ENCODE measurements around the gene AEBP1. TPM values are rescaled to one million over a fixed set of nuclear protein-coding genes. Genes with fewer than 3 reads are reported as not detected.

The AEBP1 gene
- total RNA-seq, 2 donors from 2014 or later, result 39.2 to 51.9 TPM

GRCh38 chr7:44099669-44100068, 4.5 kb upstream of the AEBP1 start:
- no peak overlapping the region for H3K4me3 ChIP-seq
- H3K27ac ChIP-seq, result no peak overlapping the region
- H3K4me1 ChIP-seq, result peaks cover 5% of the 10 kb centered on the region
- no peaks in the 10 kb centered on the region for H3K9me3 ChIP-seq
- ATAC-seq (no peak), DNase-seq (no peak)
- intact Hi-C loops (cut with DNase I), result no loop called here
- WGBS, 2 donors, result 67 to 75% methylated on average over 4 of the region's 4 CpGs
- no peak for TF ChIP-seq CTCF (IDR thresholded peaks at IDR 0.05)
- no peak for TF ChIP-seq POLR2A (IDR thresholded peaks at IDR 0.05)
- H3K36me3 ChIP-seq (replicated peaks in 1 of 2; ENCODE audit: insufficient read depth in 1 of 2, low read depth in 2 of 2), result no peaks in the 10 kb centered on the region
- peaks cover 0 to 5% of the 10 kb centered on the region in 2 donors for H3K27me3 ChIP-seq

GRCh38 chr7:44100458-44101302, 3.5 kb upstream of the AEBP1 start:
- Histone ChIP-seq H3K27ac (peak overlapping the region in 1 of 4 donors; percentile 36), H3K27me3 (peaks cover 0 to 7% of the 10 kb centered on the region in 2 donors), H3K9me3 (no peaks in the 10 kb centered on the region), H3K4me1 (peaks cover 7% of the 10 kb centered on the region), H3K36me3 (replicated peaks in 1 of 2; ENCODE audit: insufficient read depth in 1 of 2, low read depth in 2 of 2) (no peaks in the 10 kb centered on the region), H3K4me3 (no peak overlapping the region)
- no peak for DNase-seq
- intact Hi-C loops (cut with DNase I), result no loop called here
- WGBS, 2 donors, result 63 to 82% methylated on average over 7 to 10 of the region's 10 CpGs
- ATAC-seq, result no peak
- TF ChIP-seq CTCF (IDR thresholded peaks at IDR 0.05) (no peak), POLR2A (IDR thresholded peaks at IDR 0.05) (no peak)

GRCh38 chr7:44101303-44101965, 2.7 kb upstream of the AEBP1 start:
- ATAC-seq (no peak), DNase-seq (no peak)
- TF ChIP-seq POLR2A (IDR thresholded peaks at IDR 0.05), result no peak
- no peak for TF ChIP-seq CTCF (IDR thresholded peaks at IDR 0.05)
- WGBS, 2 donors, result 82 to 89% methylated on average over 2 to 3 of the region's 3 CpGs
- intact Hi-C loops (cut with DNase I), result no loop called here
- peaks cover 0 to 7% of the 10 kb centered on the region in 2 donors for H3K27me3 ChIP-seq
- H3K4me3 ChIP-seq, result no peak overlapping the region
- peaks cover 7% of the 10 kb centered on the region for H3K4me1 ChIP-seq
- no peaks in the 10 kb centered on the region for H3K9me3 ChIP-seq
- no peaks in the 10 kb centered on the region for H3K36me3 ChIP-seq (replicated peaks in 1 of 2; ENCODE audit: insufficient read depth in 1 of 2, low read depth in 2 of 2)
- H3K27ac ChIP-seq, result no peak overlapping the region

- Histone ChIP-seq H3K36me3 (replicated peaks in 1 of 2; ENCODE audit: insufficient read depth in 1 of 2, low read depth in 2 of 2) (no peaks in the 10 kb centered on the region), H3K9me3 (no peaks in the 10 kb centered on the region), H3K27me3 (peaks cover 0 to 7% of the 10 kb centered on the region in 2 donors), H3K4me1 (peaks cover 7% of the 10 kb centered on the region), H3K4me3 (no peak overlapping the region), H3K27ac (no peak overlapping the region)
- ATAC-seq, result no peak
- intact Hi-C loops (cut with DNase I), result no loop called here
- 87 to 89% methylated on average over 14 of the region's 14 CpGs for WGBS, 2 donors
- TF ChIP-seq CTCF (IDR thresholded peaks at IDR 0.05) (no peak), POLR2A (IDR thresholded peaks at IDR 0.05) (no peak)
- no peak for DNase-seq
Measured at GRCh38 chr7:44101966-44102845, 1.9 kb upstream of the AEBP1 start.
